Mesenchymal stem cell (in vitro differentiated cells and primary cell): ENCODE measurements around the gene CNGA1.
A peak's percentile ranks its signal among the peaks of the same experiment; 100 is the strongest.

ENCODE experiments used
- DNase-seq: peaks from one replicate; pipeline ENCODE4 v3.0.0-alpha.2; 2013
- H2AFZ ChIP-seq: one replicate; pipeline ENCODE4 v1.6.1; 2013; ENCODE audit warnings: low read depth, mild to moderate bottlenecking, control low read depth, inconsistent platforms, low read length, moderate library complexity
- H2AK5ac ChIP-seq: 2 replicates; pipeline ENCODE4 v1.6.1; 2013; ENCODE audit warnings: low read length, moderate library complexity, mild to moderate bottlenecking, inconsistent platforms; ENCODE audit not compliant: severe bottlenecking
- H2BK120ac ChIP-seq: one replicate; pipeline ENCODE4 v1.6.1; 2013; ENCODE audit warnings: low read depth, mild to moderate bottlenecking, inconsistent platforms, low read length, moderate library complexity
- H2BK12ac ChIP-seq, 2 experiments: one replicate each; pipeline ENCODE4 v1.6.1; 2013; ENCODE audit warnings: inconsistent platforms in 2 of 2, low read length in 2 of 2, mild to moderate bottlenecking in 2 of 2, moderate library complexity in 2 of 2, control low read depth in 1 of 2
- H2BK15ac ChIP-seq: one replicate; pipeline ENCODE4 v1.6.1; 2013; ENCODE audit warnings: mild to moderate bottlenecking, low read depth, inconsistent platforms; ENCODE audit not compliant: poor library complexity, severe bottlenecking
- H2BK5ac ChIP-seq: 2 replicates; pipeline ENCODE4 v1.6.1; 2013; ENCODE audit warnings: low read depth, mild to moderate bottlenecking, low read length, control low read depth, inconsistent platforms; ENCODE audit not compliant: poor library complexity, severe bottlenecking
- H3K14ac ChIP-seq, 2 experiments: one replicate each; pipeline ENCODE4 v1.6.1; 2013; ENCODE audit warnings: inconsistent platforms in 2 of 2, low read length in 2 of 2, control low read depth in 1 of 2, mild to moderate bottlenecking in 1 of 2, moderate library complexity in 1 of 2
- H3K18ac ChIP-seq, 2 experiments: one replicate each; pipeline ENCODE4 v1.6.1; 2013; ENCODE audit warnings: inconsistent platforms in 2 of 2, low read length in 2 of 2, control low read depth in 1 of 2, low read depth in 1 of 2, mild to moderate bottlenecking in 1 of 2
- H3K23ac ChIP-seq, 2 experiments: one replicate each; pipeline ENCODE4 v1.6.1; 2013; ENCODE audit warnings: inconsistent platforms in 2 of 2, low read length in 2 of 2, mild to moderate bottlenecking in 2 of 2, moderate library complexity in 2 of 2, control low read depth in 1 of 2
- H3K27ac ChIP-seq: 2 replicates; pipeline ENCODE4 v1.5.1; 2013; ENCODE audit warnings: mild to moderate bottlenecking, moderate library complexity, low read length, control low read depth, inconsistent platforms; ENCODE audit not compliant: poor library complexity, severe bottlenecking
- H3K27me3 ChIP-seq, 2 experiments: 2 replicates each; pipeline versions ENCODE4 v1.6.1 to v1.7.0; 2013; ENCODE audit warnings: low read length in 2 of 2, mild to moderate bottlenecking in 2 of 2, moderate library complexity in 2 of 2, control low read depth in 1 of 2, inconsistent platforms in 1 of 2; ENCODE audit not compliant: control insufficient read depth in 1 of 2, insufficient read depth in 1 of 2
- H3K36me3 ChIP-seq, 2 experiments: 2 replicates each; pipeline versions ENCODE4 v1.6.1 to v1.7.0; 2013; ENCODE audit warnings: low read length in 2 of 2, control low read depth in 1 of 2, inconsistent platforms in 1 of 2, low read depth in 1 of 2, mild to moderate bottlenecking in 1 of 2; ENCODE audit not compliant: insufficient read depth in 2 of 2, control insufficient read depth in 1 of 2
- H3K4ac ChIP-seq, 2 experiments: one replicate each; pipeline ENCODE4 v1.6.1; 2013; ENCODE audit warnings: inconsistent platforms in 2 of 2, low read length in 2 of 2, mild to moderate bottlenecking in 2 of 2, moderate library complexity in 2 of 2, control low read depth in 1 of 2, low read depth in 1 of 2
- H3K4me1 ChIP-seq: 2 replicates; pipeline ENCODE4 v1.6.1; 2013; ENCODE audit warnings: low read depth, low read length, control low read depth; ENCODE audit not compliant: control insufficient read depth, insufficient read depth
- H3K4me2 ChIP-seq: 2 replicates; pipeline ENCODE4 v1.6.1; 2013; ENCODE audit warnings: low read length, mild to moderate bottlenecking, inconsistent platforms; ENCODE audit not compliant: poor library complexity, severe bottlenecking
- H3K4me3 ChIP-seq, 2 experiments: 2 replicates each; pipeline versions ENCODE4 v1.5.1 to v1.7.0; 2013; ENCODE audit warnings: low read length in 2 of 2, mild to moderate bottlenecking in 2 of 2, control low read depth in 1 of 2, low read depth in 1 of 2; ENCODE audit not compliant: insufficient read depth in 1 of 2
- H3K79me1 ChIP-seq: replicated peaks from 2 replicates; pipeline ENCODE4 v1.6.1; 2013; ENCODE audit warnings: mild to moderate bottlenecking, control low read depth, low read length, inconsistent platforms; ENCODE audit not compliant: poor library complexity, severe bottlenecking
- H3K9ac ChIP-seq: 2 replicates; pipeline ENCODE4 v1.7.0; 2013; ENCODE audit warnings: mild to moderate bottlenecking, low read length, moderate library complexity
- H3K9me3 ChIP-seq: 2 replicates; pipeline ENCODE4 v1.7.0; 2013; ENCODE audit warnings: mild to moderate bottlenecking, low read length; ENCODE audit not compliant: control insufficient read depth
- H4K8ac ChIP-seq: one replicate; pipeline ENCODE4 v1.6.1; 2013; ENCODE audit warnings: inconsistent platforms, mild to moderate bottlenecking, low read length, moderate library complexity
- H4K91ac ChIP-seq: one replicate; pipeline ENCODE4 v1.6.1; 2013; ENCODE audit warnings: mild to moderate bottlenecking, low read length, inconsistent platforms
- WGBS: methylation state at CpG from one replicate; pipeline ENCODE4 v1.1.7; 2013; ENCODE audit warnings: mixed read lengths; 5-methylcytosine and 5-hydroxymethylcytosine counted together

Gene CNGA1

DNA sequence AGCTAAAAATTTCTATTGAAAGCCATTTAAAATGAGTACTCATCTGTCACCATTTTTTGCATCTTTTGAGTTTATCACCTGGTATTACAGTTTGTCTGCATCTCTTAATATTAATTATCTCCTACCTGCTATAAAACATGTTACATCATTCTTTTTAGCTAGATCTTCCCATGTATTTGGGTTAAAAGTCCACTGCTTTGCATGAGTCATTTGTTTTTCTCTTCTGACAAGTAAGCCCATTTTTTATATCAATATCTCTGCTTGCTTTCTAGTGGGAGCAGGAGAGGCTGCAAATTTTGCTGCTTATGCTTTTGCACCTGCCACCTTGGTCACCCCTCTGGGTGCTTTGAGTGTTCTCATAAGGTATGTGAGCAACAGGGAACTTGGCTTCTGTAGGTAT lies 16.2 kb upstream of the CNGA1 start:
- no peak overlapping the region for H3K4ac ChIP-seq
- no peak overlapping the region for H2BK5ac ChIP-seq
- H3K36me3 ChIP-seq = no peaks in the 10 kb centered on the region
- no peak overlapping the region for H4K91ac ChIP-seq
- no peaks in the 10 kb centered on the region for H3K27me3 ChIP-seq
- no peak overlapping the region for H3K14ac ChIP-seq
- no peak overlapping the region for H3K4me3 ChIP-seq
- H2AK5ac ChIP-seq = no peak overlapping the region
- peak; percentile 5 for DNase-seq
- H2BK12ac ChIP-seq = no peak overlapping the region
- H3K4me2 ChIP-seq = no peak overlapping the region
- H3K9me3 ChIP-seq = peaks cover 3% of the 10 kb centered on the region
- no peak overlapping the region for H2BK120ac ChIP-seq
- H3K18ac ChIP-seq = no peak overlapping the region
- no peak overlapping the region for H3K27ac ChIP-seq
- H3K9ac ChIP-seq = no peak overlapping the region
- no peak overlapping the region for H3K23ac ChIP-seq
- H3K4me1 ChIP-seq = no peaks in the 10 kb centered on the region
- no peaks in the 10 kb centered on the region for H3K79me1 ChIP-seq
- no peak overlapping the region for H2BK15ac ChIP-seq
- H4K8ac ChIP-seq = no peak overlapping the region
- no peak overlapping the region for H2AFZ ChIP-seq

DNA sequence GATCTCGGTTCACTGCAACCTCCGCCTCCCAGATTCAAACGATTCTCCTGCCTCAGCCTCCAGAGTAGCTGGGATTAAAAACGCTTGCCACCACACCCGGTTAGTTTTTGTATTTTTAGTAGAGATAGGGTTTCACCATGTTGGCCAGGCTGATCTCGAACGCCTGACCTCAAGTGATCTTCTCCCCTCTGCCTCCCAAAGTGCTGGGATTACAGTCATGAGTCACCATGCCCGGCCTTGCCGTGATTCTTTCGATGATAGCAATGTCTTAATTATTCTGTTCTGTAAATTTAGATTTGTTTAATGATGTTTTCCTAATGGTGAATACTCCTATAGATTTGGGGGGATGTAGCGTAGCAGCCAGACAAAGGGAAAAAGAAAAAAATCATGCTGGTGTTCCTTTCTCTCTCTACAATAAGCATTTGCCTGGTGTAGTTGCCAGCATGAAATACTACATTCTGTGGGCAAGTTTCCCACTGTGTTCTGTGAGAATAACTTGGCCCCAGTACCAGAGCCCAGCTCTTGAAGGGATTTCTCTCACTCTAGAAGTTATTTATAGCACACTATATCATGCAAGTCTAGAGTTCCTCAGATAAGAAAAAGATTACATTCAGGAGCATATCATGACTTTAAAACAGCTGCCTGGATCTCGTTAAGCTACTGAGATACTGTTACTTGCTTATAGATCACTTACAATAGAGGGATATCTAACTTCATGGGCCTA lies 15.5 kb upstream of the CNGA1 start:
- H2BK12ac ChIP-seq = no peak overlapping the region
- no peak overlapping the region for H2AK5ac ChIP-seq
- no peak overlapping the region for H3K27ac ChIP-seq
- no peak overlapping the region for H2BK5ac ChIP-seq
- H3K4me1 ChIP-seq = no peaks in the 10 kb centered on the region
- peaks cover 3% of the 10 kb centered on the region for H3K9me3 ChIP-seq
- no peaks in the 10 kb centered on the region for H3K79me1 ChIP-seq
- no peak overlapping the region for H2AFZ ChIP-seq
- H3K4ac ChIP-seq = no peak overlapping the region
- no peak overlapping the region for H2BK15ac ChIP-seq
- H3K4me3 ChIP-seq = no peak overlapping the region
- 81% methylated on average over 11 of the region's 12 CpGs for WGBS
- no peak overlapping the region for H2BK120ac ChIP-seq
- H3K14ac ChIP-seq = no peak overlapping the region
- peak; percentile 66 for DNase-seq
- H4K8ac ChIP-seq = no peak overlapping the region
- H3K9ac ChIP-seq = no peak overlapping the region
- no peak overlapping the region for H3K23ac ChIP-seq
- no peaks in the 10 kb centered on the region for H3K27me3 ChIP-seq
- no peaks in the 10 kb centered on the region for H3K36me3 ChIP-seq
- H3K4me2 ChIP-seq = no peak overlapping the region
- H3K18ac ChIP-seq = no peak overlapping the region
- H4K91ac ChIP-seq = no peak overlapping the region

DNA sequence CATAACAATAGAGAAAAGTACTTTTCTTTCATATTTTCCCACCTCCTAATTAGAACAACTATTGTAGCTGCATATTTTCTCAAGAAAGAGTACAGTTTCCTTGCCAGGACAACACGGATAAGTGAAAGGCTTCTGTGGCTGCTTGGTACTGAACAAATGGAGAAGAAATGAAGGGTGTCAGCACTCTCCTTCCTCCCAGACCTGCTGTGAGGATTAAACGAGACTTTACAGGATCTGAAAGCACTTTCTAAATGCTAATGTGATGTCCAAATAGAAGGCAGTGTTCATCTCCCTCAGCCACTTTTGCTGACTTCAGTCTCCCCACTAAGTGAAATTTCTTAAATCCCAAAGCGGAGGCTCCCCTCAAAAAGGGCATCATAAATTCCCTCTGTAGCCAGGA lies 14.0 kb upstream of the CNGA1 start:
- Histone ChIP-seq H3K36me3 (no peaks in the 10 kb centered on the region), H4K91ac (no peak overlapping the region), H3K4me2 (no peak overlapping the region), H3K14ac (no peak overlapping the region), H3K18ac (no peak overlapping the region), H2AK5ac (no peak overlapping the region), H3K9me3 (peaks cover 3% of the 10 kb centered on the region), H2BK120ac (no peak overlapping the region), H3K4me1 (no peaks in the 10 kb centered on the region), H3K9ac (no peak overlapping the region), H3K27me3 (no peaks in the 10 kb centered on the region), H3K27ac (no peak overlapping the region), H3K4me3 (no peak overlapping the region), H2AFZ (no peak overlapping the region), H4K8ac (no peak overlapping the region), H2BK15ac (no peak overlapping the region), H2BK12ac (no peak overlapping the region), H3K4ac (no peak overlapping the region), H3K79me1 (no peaks in the 10 kb centered on the region), H3K23ac (no peak overlapping the region), H2BK5ac (no peak overlapping the region)
- DNase-seq = no peak
- 60% methylated on average over 2 of the region's 3 CpGs for WGBS

DNA sequence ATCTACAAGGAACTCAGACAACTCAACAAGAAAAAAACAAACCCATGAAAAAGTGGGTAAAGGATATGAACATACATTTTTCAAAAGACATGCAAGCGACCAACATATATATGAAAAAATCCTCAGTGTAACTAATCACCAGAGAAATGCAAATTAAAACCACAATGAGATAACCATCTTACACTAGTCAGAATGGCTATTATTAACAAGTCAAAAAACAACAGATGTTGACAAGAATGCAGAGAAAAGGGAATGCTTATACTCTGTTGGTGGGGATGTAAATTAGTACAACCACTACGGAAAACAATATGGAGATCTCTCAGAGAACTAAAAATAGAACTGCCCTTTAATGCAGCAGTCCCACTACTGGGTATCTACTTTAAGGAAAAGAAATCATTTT lies 12.2 kb upstream of the CNGA1 start:
- H2BK120ac ChIP-seq = no peak overlapping the region
- no peak overlapping the region for H3K4me3 ChIP-seq
- no peak overlapping the region for H2AFZ ChIP-seq
- H2AK5ac ChIP-seq = no peak overlapping the region
- H3K9me3 ChIP-seq = peaks cover 3% of the 10 kb centered on the region
- WGBS = 48% methylated on average over 2 of the region's 2 CpGs
- no peaks in the 10 kb centered on the region for H3K36me3 ChIP-seq
- no peak overlapping the region for H2BK12ac ChIP-seq
- peaks cover 3% of the 10 kb centered on the region for H3K4me1 ChIP-seq
- no peak overlapping the region for H3K9ac ChIP-seq
- H4K91ac ChIP-seq = no peak overlapping the region
- H2BK15ac ChIP-seq = no peak overlapping the region
- no peak overlapping the region for H3K23ac ChIP-seq
- no peaks in the 10 kb centered on the region for H3K27me3 ChIP-seq
- no peak overlapping the region for H2BK5ac ChIP-seq
- H3K4me2 ChIP-seq = no peak overlapping the region
- peak; percentile 22 for DNase-seq
- H3K14ac ChIP-seq = no peak overlapping the region
- H3K18ac ChIP-seq = no peak overlapping the region
- H3K27ac ChIP-seq = no peak overlapping the region
- H4K8ac ChIP-seq = no peak overlapping the region
- H3K4ac ChIP-seq = no peak overlapping the region
- no peaks in the 10 kb centered on the region for H3K79me1 ChIP-seq
